ENCODE data around the gene PTPRE.

Gene PTPRE

DNA sequence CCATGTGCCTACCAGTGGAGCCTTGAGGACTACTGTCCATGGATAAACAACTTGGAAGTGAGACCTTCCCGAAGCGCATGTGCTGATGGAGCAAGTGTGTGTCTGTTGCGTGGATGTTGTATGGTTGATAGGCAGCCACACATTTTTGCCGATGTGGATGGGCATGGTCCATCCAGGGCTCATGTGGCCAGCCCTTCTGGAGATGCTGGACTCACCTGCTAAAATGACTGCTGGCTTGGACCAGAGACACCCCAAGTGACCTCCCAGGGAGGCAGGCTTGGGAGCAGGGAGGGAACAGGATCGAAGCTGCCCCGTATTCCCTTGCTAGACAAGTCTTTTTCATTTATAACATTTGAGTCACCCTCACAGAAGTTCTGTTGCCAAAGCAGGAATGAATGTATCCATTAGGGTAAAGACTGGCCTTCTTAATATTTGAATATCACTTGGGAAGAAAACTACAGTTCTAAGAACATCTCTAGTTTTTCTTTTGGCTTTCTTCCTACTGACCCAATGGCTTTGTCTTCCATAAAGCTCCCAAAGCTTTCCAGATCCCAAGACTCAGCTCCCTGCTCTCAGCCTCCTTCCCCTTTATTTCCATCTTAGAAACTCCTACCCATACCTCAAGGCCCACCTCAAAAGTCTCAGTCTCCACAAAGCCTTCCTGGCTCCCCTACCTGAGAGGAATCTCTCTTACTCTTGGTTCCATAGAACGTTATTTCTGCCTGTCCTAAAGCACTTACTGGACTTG, 3.0 kb downstream of the PTPRE start:
- Histone ChIP-seq H3K36me3 (no peaks in the 10 kb centered on the region), H3K4me1 (peaks cover 0 to 24% (median 19%) of the 10 kb centered on the region in 4 donors), H3K27me3 (peaks cover 0 to 17% of the 10 kb centered on the region in 2 donors), H3K27ac (no peak overlapping the region), H3K4me3 (no peak overlapping the region), H3K9me3 (no peaks in the 10 kb centered on the region)
- TF ChIP-seq, protein P1, sequence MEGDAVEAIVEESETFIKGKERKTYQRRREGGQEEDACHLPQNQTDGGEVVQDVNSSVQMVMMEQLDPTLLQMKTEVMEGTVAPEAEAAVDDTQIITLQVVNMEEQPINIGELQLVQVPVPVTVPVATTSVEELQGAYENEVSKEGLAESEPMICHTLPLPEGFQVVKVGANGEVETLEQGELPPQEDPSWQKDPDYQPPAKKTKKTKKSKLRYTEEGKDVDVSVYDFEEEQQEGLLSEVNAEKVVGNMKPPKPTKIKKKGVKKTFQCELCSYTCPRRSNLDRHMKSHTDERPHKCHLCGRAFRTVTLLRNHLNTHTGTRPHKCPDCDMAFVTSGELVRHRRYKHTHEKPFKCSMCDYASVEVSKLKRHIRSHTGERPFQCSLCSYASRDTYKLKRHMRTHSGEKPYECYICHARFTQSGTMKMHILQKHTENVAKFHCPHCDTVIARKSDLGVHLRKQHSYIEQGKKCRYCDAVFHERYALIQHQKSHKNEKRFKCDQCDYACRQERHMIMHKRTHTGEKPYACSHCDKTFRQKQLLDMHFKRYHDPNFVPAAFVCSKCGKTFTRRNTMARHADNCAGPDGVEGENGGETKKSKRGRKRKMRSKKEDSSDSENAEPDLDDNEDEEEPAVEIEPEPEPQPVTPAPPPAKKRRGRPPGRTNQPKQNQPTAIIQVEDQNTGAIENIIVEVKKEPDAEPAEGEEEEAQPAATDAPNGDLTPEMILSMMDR (IDR thresholded peaks at IDR 0.05): no peak
- no peak for DNase-seq
- intact Hi-C loops (cut with DNase I; ENCODE audit: low total_unique reads): no loop called here

DNA sequence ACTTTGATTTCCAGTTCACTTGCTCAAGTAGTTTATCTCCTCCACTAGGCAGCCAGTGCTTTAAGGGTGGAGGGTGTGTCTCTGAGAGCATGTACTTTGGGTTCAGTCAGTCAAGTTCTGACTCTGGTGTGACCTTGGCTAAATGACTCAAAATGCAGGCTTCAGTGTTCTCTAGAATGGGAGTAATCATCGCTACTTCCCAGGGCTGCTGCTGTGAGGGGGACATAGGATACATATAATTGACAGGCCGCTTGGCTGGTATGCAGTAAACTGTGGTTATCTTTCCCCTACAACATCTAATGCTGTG, 3.5 kb downstream of the PTPRE start:
- no peak for DNase-seq
- Histone ChIP-seq H3K4me1 (peaks cover 0 to 24% (median 19%) of the 10 kb centered on the region in 4 donors), H3K9me3 (no peaks in the 10 kb centered on the region), H3K4me3 (no peak overlapping the region), H3K27me3 (peaks cover 0 to 17% of the 10 kb centered on the region in 2 donors), H3K36me3 (no peaks in the 10 kb centered on the region), H3K27ac (no peak overlapping the region)
- TF ChIP-seq, protein P1 (IDR thresholded peaks at IDR 0.05): no peak
- intact Hi-C loops (cut with DNase I; ENCODE audit: low total_unique reads): no loop called here

DNA sequence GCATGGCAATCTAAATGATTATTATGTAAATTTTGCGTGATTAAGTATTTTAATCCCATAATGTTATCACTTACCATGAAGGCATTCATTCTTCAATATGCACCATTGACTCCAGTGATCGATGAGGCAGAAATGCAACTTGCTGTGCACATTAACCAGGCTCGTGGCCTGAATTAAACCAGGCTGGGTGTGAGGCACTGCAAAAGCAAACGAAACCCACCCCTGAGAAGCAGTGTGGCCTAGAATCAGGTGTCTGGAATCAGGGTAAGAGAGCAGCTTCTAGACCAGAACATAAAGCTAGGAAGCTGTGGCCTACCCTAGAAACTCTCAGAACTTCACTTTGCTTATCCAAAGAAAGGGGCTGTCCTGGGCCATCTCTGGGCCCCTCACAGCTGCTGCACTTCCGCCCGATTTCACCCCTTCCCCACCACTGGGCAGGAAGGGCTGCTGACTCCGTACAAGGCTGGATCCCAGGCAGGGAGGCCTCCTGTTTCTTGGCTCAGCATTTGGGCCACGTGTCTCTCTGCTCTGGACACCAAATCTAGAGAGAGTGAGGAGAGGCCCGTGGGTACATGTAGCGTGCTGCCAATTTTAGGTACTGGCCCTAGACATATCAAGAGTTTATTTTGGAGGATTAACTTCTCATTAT, 4.4 kb downstream of the PTPRE start:
- Histone ChIP-seq H3K27ac (no peak overlapping the region), H3K4me3 (no peak overlapping the region), H3K9me3 (no peaks in the 10 kb centered on the region), H3K36me3 (no peaks in the 10 kb centered on the region), H3K27me3 (peaks cover 0 to 14% of the 10 kb centered on the region in 2 donors), H3K4me1 (peaks cover 0 to 24% (median 19%) of the 10 kb centered on the region in 4 donors)
- TF ChIP-seq, protein P1 (IDR thresholded peaks at IDR 0.05): no peak
- DNase-seq: no peak
- intact Hi-C loops (cut with DNase I; ENCODE audit: low total_unique reads): no loop called here

DNA sequence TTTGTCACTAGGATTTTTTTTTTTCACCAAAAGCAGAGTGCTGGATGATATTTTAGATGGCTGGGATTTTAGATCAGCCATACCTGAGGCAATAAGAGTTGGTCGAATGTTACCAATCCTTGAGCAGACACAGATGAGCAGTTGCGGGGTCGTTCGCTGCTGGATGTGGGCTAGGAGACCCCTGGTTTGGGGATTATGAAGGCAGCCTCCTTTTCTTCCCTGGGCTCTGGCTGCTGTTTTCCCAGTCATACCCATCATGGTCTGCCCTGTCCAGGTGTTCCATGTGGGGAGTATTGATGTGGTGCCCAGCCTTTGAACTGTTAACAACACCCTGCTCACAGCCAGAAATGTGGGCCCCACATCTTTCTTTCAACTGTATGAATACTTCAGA, 5.0 kb downstream of the PTPRE start:
- DNase-seq: no peak
- H3K4me3 ChIP-seq: no peak overlapping the region
- peaks cover 0 to 14% of the 10 kb centered on the region in 2 donors for H3K27me3 ChIP-seq
- peaks cover 0 to 20% (median 17%) of the 10 kb centered on the region in 4 donors for H3K4me1 ChIP-seq
- H3K9me3 ChIP-seq: no peaks in the 10 kb centered on the region
- H3K36me3 ChIP-seq: no peaks in the 10 kb centered on the region
- TF ChIP-seq, protein P1 (IDR thresholded peaks at IDR 0.05): no peak
- intact Hi-C loops (cut with DNase I; ENCODE audit: low total_unique reads): loop anchor here (2.0 kb wide), 1 partner anchor 159 kb away; no protein-coding TSS in a partner anchor
- no peak overlapping the region for H3K27ac ChIP-seq

DNA sequence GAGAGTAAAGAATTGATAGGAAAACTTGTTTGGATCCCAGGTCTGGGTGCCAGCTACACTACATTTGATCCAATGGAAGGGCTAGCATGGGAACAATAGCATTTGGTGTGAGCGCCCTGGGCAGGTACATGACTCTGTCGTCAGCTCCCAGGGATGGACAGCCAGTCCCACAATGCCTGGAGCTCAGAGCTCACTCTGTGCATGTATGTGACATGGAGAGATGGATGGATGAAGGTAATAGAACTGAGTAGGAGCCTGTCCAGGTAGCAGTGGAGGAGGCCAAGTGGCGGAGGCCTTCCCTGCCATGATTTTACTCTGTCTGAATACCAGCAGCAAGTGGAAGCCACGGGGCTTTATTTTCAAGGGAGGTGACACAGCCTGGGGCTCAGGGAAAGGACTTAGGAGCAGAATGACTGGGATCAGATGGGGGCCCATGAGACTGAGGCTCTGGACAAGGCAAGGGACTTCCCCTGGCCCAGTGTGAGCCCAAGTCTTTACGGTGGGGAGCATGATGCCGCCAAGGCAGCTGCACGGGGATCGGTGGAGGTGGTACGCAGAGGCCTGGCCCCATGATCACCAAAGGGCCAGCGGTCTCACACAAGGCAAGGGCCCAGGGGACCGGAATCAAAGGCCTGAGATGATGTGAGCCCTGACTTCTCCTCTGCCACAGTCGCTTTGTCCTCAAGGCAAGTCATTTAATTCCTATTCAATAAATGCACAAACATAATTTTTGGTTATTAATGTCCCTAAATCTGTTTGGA, 5.9 kb downstream of the PTPRE start:
- TF ChIP-seq, protein P1 (IDR thresholded peaks at IDR 0.05): no peak
- peaks cover 0 to 13% (median 9%) of the 10 kb centered on the region in 4 donors for H3K4me1 ChIP-seq
- peaks cover 0 to 6% of the 10 kb centered on the region in 2 donors for H3K27me3 ChIP-seq
- H3K4me3 ChIP-seq: no peak overlapping the region
- no peak for DNase-seq
- H3K9me3 ChIP-seq: no peaks in the 10 kb centered on the region
- no peaks in the 10 kb centered on the region for H3K36me3 ChIP-seq
- no peak overlapping the region for H3K27ac ChIP-seq
- intact Hi-C loops (cut with DNase I; ENCODE audit: low total_unique reads): loop anchor here (2.0 kb wide), 1 partner anchor 158 kb away; no protein-coding TSS in a partner anchor

Data from tibial artery (tissue), 4 donors.